HG03066 (cell line): ENCODE results near the gene CYP17A1.
"Not testable (repeated sequence)": the region's sequence is repeated elsewhere in the genome, so short reads cannot be mapped to it uniquely, and the experiment has no call there.

Experiments
- ATAC-seq: cut with Tn5 transposase; IDR thresholded peaks from one replicate; pipeline ENCODE4 v1.9.1; 2021; ENCODE audit warnings: low read depth; ENCODE audit not compliant: unreplicated experiment

The CYP17A1 gene, protein sequence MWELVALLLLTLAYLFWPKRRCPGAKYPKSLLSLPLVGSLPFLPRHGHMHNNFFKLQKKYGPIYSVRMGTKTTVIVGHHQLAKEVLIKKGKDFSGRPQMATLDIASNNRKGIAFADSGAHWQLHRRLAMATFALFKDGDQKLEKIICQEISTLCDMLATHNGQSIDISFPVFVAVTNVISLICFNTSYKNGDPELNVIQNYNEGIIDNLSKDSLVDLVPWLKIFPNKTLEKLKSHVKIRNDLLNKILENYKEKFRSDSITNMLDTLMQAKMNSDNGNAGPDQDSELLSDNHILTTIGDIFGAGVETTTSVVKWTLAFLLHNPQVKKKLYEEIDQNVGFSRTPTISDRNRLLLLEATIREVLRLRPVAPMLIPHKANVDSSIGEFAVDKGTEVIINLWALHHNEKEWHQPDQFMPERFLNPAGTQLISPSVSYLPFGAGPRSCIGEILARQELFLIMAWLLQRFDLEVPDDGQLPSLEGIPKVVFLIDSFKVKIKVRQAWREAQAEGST

DNA sequence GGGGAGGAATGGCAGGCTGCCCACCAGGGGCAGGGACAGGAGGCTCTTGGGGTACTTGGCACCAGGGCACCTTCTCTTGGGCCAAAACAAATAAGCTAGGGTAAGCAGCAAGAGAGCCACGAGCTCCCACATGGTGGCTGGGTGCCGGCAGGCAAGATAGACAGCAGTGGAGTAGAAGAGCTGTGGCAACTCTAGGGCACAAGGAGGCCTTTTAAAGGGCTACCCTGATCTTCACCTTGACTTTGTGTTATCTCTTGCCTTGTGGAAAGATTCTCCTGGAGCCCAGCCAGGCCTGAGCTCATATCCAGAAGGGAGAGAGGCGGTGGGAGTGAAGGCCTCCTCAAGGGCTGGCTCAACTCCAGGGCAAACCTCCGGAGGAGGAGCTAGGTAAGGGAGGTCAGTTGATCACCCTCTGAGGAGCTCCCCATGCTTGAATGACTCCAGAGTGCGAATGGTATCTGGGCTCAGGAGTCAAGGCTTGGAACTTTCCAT is at the start of gene CYP17A1:
Gene CYP17A1 (minus strand): TSS at position 184 of the 492 bp plus-strand sequence. CDS start 52 bp downstream, at position 132.
- ATAC-seq: no peak

DNA sequence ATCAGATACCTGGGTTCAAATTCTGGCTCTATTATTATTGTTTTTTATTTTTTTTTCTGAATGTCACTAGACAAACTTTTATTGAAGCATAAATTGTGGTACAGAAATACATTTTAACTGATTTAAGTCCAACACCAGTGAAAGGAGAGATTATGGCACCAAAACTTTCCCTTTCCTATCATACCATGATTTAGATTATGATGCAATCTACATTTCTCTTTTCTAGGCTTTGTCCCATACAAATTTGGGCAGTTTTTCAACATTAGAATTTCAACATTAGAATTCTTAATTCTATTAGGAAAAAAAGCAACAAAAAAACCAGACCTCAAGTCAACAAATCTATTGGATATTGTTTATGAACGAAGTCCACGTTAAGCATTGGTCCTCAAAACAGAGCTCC is 43.0 kb upstream of the CYP17A1 start:
- no peak for ATAC-seq

DNA sequence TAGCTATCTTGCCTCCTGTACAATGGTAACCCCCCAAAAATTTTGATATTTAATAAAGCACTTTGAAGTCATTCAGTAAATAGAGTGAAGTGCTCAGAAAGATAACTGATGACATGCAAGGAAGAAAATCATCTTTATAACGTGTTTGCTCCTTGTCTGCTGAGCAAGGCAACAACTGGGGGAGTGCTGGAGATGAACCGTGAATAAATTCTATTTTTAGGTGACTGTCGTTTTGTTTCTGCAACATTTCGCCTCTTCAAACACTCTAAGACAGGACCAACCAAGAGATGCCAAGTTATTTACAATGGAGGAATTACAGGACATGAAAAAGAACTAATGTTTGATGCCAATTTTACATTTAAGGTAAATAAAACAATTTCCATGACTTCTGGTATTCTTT is 41.4 kb upstream of the CYP17A1 start:
- ATAC-seq: no peak

DNA sequence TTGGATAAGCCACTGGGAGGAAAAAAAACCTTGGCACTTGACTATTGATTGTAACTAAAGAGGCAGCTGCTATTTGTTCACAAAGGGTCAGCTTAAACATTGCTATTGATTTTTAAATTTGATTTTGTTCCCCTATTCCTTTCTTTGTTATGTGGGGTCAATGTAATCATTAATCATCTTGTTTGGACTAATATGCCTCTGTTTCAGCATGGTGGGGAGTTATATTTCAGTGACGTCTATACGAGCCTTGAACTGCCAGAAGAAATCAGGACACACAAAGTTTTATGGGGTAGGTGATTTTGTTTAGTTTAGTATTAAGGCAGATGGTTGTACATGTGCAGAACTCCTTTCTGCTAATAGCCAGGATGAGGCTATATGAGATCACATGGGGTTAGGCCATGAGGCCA is 39.5 kb upstream of the CYP17A1 start:
- ATAC-seq: no peak

DNA sequence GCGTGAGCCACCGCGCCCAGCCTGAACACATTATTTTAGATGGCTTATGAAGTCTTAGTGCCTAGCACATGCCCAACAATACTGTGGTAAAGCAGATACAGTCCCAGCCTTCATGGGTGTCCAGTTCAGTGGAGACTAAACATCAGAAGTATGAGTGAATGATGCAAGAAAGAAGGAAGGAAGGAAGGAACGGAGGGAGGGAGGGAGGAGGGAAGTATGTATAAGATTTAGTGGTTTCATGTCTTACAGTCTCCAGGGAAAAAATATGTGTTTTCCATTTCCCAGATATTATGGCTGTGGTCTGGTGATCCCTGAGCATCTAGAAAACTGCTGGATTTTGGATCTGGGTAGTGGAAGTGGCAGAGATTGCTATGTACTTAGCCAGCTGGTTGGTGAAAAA is 35.0 kb upstream of the CYP17A1 start:
- ATAC-seq: no peak

DNA sequence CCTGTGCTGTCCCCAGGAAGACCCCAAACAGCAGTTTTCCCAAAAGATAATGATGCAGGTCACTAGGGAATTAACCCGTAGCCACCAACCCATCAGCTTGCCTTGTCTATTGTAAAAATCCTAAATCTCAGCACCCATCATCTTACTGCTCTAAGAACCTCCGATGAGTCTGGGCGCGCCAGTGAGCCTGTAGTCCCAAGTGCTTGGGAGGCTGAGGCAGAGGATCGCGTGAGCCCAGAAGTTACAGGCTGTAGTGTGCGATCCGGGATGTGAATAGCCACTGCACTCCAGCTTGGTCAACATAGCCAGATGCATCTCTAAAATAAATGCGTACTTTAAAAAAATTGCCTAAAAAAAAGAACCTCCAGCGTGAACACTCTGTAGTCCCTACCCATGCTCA is 33.0 kb upstream of the CYP17A1 start:
- ATAC-seq: no peak

DNA sequence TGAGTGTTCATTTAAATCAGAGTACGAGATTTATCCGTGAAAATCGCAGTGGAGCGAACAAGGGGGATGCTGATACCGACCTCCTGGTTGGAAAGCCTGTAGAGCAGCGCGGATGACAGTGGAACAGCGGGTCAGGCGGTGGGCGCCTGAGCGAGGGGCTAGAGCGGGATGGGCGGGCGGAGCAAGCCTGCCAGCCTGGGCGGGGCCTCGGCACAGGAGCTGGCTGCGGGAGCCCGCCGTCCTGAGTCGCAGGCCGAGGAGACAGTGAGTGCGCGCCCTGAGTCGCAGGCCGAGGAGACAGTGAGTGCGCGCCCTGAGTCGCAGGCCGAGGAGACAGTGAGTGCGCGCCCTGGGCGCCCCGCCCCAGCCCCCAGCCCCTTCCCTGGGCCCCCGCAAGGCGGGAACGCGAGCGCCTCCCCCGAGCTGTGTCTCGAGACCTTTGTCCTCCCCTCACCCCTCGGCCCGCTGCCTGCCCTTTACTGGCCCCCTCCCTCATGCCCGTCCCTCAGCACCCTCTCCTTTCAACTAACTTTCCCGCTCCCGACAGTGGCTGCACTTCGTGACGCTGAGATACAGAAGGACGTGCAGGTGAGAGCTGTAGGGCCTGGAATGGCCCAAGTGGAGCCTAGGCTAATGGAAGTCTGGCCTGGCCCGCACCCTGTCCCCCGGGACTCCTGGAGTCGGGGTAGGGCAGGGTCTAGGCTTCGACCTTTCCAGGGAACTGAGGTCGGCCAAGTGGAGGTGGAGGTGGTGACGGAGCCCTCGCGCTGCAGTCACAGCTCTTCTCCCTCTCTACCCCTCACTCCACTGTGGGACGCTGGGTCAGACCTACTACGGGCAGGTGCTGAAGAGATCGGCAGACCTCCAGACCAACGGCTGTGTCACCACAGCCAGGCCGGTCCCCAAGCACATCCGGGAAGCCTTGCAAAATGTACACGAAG is 32.3 kb upstream of the CYP17A1 start, which contains the start of gene AS3MT:
Gene AS3MT (plus strand): TSS at position 213 of the 941 bp plus-strand sequence. CDS start 123 bp downstream, at position 336.
- no peak for ATAC-seq

DNA sequence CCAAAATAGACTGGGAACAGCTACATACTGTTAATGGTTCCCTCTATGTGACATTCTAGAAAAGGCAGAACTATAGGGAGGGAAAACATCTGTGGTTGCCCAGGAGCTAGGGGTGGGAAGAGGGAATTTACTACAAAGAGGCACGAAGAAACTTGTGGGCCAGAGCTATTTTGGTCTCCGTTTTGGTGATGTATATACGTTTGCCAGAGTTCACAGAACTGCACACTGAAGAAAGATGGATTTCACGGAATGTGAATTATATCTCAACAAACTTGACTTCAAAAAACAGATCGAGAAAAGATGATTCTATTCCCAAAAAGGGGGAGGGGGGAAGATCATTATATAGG is 31.7 kb upstream of the CYP17A1 start:
- no peak for ATAC-seq

DNA sequence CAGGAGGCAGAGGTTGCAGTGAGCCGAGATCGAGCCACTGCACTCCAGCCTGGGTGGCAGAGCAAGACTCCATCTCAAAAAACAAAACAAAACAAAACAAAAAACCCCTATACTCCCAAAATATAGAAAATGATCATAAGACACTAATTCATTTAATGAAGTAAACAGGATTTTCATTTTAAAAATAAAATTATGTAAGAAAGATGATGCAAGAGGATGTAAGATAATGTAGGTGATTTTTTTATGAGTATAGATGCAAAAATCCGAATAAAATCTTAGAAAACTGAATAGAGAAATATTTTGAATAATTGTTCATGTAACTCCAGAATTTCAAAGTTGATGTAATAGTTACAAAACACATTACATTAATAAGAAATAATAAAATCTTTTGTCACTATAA is 28.4 kb upstream of the CYP17A1 start:
- ATAC-seq: no peak

DNA sequence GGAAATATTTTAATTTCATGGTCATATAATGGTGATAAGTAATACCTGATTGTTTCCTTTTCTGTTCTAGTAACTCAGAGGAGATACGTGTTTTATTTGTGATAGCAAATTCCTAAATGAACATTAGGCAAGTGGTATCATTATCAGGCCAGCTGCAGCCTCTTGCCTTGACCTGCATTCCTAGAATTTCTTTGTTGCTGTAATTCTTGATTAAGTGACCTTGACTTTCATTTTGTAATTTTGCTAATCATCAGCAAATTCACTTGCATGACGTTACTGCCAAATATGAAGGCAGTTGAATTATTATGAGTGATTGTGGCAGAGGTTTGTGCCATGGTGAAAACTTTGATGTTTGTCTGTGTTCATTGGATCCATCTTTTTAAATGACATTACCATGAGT is 26.4 kb upstream of the CYP17A1 start:
- no peak for ATAC-seq

DNA sequence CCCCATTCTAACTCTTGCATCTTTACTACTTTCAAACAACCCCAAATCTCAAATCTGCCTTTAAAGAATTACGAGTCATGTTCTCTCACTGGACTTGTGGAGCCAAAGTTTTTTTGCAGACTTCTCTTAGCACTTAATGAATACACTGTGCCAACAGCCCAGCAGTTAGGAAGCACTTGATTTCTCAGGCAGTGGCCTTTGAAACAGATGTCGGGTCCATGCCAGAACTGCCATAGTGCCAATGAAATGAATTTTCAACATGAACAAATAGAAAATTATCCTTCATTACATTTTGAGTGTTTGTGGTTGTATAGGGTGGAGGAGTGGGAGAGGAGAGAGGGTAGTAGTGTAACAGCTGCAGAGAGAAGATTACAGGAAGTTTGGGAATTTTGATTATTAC is 22.7 kb upstream of the CYP17A1 start:
- ATAC-seq: no peak

DNA sequence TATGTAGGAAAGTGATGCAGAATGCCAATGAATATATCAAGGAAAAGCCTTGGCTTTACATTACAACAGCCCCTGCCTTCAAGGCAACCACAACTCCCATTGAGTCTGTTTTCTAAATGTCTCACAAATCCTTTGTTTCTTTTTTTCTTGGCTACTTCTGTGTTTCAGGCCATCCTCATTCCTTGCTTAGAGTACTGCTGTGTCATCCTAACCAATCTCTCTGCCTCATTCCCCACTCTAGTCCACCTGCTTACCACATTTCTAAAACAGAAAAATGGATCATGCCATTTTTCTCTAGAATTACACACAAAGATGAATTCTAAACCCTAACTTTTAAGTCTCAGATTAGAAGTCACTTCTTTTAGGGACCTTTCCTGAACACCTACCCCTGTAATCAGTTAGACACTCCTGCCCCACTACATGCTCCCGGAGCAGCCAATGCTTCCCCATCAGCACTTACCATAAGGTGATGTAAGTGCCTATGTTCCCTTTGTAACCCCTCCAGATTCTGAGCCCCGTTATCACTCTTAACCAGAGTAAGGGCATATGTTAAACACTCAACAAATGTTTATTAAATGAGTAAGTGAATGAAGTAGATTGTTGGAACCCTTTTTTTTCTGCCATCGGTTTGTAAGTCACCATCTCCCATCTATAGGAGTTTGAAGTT is 19.7 kb upstream of the CYP17A1 start:
- no peak for ATAC-seq

DNA sequence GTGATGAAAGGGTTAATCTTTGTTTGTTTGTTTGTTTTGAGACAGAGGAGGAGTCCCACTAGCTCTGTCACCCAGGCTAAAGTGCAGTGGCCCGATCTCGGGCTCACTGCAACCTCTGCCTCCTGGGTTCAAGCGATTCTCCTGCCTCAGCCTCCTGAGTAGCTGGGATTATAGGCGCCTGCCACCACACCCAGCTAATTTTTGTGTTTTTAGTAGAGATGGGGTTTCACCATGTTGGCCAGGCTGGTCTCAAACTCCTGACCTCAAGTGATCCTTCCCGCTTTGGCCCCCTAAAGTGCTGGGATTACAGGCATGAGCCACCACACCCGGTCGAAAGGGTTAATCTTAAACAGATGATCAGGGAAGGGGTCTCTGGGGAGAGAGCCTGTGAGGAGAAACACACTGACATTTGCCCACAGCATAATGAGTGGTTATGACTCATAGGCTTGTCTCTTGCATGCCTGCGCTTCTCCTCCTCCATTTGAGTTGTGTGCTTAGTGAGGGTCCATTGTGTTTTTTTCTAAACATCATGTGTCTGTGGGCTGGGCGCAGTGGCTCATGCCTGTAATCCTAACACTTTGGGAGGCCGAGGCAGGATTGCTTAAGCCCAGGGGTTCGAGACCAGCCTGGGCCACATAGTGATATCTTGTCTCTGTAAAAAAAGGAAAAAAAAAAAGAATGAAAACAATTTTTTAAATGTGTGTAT is 18.7 kb upstream of the CYP17A1 start:
- not testable (repeated sequence) for ATAC-seq

DNA sequence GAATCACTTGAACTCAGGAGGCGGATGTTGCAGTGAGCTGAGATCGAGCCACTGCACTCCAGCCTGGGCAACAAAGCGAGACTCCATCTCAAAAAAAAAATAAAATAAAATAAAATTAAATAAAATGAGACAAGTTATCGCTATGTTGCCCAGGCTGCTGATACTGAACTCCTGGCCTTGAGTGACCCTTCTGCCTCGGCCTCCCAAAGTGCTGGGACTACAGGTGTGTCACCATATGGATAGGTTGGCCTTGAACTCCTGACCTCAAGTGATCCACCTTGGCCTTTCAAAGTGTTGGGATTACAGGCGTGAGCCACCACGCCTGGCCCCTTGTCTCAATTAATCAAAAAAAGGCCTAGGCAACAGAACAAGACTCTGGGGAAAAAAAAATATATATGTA is 16.0 kb upstream of the CYP17A1 start:
- not testable (repeated sequence) for ATAC-seq

DNA sequence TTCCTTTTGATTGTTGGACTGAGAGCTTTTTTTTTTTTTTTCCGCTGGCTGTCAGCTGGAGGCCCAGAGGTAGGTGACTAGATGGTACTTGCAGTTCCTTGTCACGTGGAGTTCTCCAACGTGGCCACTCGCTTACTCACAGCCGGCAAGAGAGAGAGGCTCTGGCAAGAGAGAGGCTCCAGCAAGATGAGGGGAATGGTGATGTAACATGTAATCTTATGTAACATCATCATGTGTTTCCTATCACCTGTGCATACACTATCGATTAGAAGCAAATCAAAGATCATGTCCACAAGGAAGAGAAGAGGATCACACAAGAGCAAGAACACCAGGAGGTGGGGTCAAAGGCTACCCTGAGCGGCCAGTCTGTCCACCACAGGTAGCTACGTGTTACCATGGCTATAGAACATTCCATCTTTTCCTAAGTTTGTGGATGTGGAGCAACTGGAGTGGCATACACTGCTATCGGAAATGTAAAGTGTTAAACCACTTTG is 12.9 kb upstream of the CYP17A1 start:
- no peak for ATAC-seq

DNA sequence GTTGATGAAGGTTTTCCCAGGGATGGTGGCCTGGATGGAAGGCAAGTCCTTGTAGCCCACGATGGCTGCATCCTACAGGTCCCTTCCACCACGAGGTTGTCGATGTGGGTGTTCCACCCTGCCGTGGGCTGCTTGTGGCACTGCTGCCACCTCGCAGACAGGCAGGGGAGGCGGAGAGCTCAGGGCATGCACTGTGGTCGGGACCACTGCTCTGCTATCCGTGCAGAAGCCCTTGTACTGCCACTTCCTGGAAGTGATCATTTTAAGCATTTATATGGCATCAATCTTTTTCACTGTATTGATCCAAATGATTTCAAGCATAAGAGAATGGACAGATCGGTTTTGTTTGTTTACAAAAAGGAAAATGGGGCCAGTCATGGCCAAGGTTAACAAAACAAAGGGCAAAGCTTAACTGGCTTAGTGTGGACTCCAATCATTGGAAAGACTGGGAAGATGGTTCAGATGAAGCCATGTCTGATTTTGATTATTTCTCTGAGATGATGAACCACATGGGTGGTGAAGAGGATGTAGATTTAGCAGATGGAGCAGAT is 8.2 kb upstream of the CYP17A1 start:
- no peak for ATAC-seq

DNA sequence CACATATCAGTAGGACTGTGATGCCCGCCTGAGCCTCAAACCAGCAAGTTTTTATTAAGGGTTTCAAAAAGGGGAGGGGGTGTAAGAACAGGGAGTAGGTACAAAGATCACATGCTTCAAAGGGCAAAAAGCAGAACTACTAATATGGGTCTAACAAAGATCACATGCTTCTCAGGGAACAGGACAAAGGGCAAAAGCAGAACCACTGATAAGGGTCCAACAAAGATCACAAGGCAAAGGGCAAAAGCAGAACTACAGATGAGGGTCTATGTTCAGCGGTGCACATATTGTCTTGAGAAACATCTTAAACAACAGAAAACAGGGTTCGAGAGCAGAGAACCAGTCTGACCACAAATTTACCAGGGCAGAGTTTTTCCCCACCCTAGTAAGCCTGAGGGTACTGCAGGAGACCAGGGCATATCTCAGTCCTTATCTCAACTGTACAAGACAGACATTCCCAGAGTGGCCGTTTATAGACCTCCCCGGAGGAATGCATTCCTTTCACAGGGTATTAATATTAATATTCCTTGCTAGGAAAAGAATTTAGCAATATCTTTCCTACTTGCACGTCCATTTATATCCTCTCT is 7.1 kb upstream of the CYP17A1 start:
- ATAC-seq: not testable (repeated sequence)

DNA sequence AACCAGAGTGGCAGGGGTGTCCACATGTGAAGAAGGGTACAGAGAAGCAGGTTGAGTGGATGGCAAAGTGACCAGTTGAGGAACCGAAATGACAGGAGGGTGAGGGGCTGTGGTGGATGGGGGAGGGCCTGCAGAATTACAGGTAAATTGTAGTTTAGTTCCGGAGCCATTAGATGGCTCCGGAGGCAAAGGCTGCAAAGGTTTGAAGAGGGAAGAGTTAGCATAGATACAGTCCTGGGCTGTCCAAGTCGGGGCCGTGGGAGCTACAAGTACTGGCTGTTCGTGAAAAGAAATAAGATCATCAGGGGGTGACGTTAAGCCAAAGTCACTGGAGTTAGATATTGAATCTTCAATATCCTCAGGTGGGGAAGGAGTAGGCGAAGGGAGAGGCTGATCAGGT is 5.9 kb upstream of the CYP17A1 start:
- not testable (repeated sequence) for ATAC-seq

DNA sequence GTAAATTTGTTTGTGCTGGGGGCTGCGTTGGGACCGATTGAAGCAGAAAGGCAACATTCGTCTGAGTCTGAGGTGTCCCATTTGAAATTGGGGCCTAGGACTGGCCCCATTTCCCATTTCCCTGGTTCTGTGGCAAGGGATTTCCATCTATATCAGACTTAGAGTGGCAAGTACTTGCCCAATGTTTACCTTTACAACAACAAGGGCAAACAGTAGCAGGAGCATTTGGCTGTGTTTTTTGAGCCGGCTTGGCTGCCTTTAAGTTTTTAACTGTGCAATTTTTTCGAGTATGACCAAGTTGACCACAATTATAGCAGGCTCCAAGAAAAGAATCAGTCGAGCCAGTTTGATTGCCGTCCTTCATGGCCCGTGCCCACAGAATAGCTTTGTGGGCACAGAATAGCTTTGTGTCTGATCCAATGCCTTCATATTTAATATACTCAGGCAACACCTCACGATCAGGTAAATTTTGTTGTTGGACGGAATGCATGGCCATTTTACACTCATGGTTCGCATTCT is 4.7 kb upstream of the CYP17A1 start:
- no peak for ATAC-seq
